GM18861 (cell line): ENCODE measurements around the gene MYO1H.

Experiments used
- ATAC-seq: cut with Tn5 transposase; IDR thresholded peaks from one replicate; pipeline ENCODE4 v1.9.1; 2021; ENCODE audit not compliant: unreplicated experiment

The MYO1H gene

DNA sequence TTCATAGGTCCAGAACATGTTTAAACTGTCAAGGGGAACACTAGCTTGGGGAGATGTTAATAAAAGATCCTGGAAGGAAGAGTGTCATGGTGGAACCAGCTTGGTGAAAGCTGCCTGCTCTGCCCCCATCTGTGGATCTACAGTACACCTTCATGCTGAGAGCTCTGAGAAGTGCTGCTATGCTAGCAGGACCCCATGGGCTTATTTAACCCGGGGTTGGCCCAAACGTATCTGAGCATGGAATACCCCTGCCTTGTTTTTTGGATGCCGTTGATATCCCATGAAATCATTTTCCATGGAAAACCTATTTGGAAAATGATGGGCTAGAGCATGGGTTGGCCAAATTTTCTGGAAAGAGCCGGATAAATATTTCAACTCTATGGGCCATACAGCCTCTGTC is 144.0 kb downstream of the MYO1H start:
- no peak for ATAC-seq

GRCh38 chr12:109492371-109492770 is 144.7 kb downstream of the MYO1H start:
- ATAC-seq: no peak

GRCh38 chr12:109493090-109493489 is 145.4 kb downstream of the MYO1H start:
- ATAC-seq: no peak

- no peak for ATAC-seq
Observed at GRCh38 chr12:109493938-109494337, 146.2 kb downstream of the MYO1H start.

DNA sequence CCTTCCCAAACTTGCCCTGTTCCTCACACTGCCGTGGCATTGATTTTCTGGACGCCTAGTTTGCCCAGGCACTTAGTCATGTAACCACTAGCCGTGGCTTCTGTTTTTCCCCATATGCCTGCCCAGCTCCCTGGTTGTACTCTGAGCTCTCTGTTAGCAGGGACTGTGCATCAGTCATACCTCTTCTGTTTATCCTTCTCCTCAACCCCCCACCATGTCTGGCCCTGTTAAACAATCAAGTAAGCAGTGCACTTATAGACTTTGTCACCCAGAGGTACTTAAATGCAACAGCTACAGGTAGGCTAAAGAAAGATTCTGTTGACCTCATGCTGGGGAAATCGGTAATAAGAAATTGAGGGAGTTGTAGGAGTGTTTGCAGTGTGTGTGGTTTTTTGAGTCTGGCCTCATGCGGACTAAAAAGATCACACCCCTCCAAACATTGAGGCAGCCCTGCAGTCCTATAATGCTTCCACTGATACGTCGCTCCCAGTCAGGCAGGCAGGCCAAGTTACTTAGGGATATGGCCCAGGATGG is 146.7 kb downstream of the MYO1H start:
- no peak for ATAC-seq

DNA sequence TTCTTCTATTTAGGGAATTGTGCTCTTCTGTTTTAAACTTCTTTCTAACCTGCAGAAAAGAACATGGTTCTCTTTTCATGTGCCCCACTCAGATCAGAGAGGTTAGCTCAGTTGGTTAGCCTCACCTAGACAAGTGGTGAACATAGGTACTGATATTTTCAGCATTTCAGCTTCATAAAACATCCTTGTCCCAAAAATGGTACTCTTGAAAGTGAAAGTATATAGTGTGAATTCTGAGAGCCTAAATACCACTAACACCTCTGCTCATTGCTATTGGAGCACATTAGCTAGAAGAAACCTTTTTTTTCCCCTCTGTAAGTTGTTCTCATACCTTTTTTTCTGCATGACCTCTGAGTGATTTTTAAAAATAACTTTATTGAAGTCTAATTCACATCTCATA is 147.3 kb downstream of the MYO1H start:
- ATAC-seq: no peak

DNA sequence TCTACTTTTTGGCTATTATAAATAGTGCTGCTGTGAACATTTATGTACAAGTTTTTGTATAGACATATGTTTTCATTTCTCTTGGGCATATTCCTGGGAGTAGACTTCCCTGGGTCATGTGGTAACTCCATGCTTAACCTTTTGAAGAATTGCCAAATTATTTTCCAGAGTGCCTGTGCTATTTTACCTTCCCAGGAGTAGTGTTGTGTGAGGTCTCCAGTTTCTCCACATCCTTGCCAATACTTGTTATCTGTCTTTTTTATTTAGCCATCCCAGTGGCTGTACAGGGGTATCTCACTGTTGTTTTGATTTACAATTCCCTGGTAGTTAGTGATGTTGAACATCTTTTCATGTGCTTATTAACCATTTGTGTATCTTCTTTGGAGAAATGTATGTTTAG is 148.6 kb downstream of the MYO1H start:
- ATAC-seq: no peak

DNA sequence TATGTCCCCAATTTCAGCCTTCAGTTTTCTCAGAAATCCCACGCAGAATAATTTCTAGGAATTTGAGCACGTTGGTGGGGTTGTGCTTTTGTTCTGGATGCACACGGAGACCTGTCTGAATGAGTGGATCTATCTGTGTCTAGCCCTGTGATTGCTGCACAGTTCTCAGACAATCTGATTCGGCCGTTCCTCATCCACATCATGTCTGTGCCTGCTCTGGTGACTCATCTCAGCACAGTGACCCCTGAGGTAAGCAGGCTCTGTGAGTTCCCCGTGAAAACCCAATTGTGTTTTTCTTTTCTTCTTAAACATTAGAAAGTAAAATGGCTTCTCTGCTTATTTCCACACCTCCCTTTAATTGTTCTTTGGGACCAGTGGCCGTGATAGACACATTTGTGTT is 150.0 kb downstream of the MYO1H start:
- ATAC-seq: no peak
